Measurements from ENCODE around the gene TEAD1. TPM values are rescaled to one million over a fixed set of nuclear protein-coding genes. Genes with fewer than 3 reads are reported as not detected.
A peak's percentile ranks its signal among the peaks of the same experiment; 100 is the strongest.

The TEAD1 gene
- total RNA-seq, result 88.8 TPM

DNA sequence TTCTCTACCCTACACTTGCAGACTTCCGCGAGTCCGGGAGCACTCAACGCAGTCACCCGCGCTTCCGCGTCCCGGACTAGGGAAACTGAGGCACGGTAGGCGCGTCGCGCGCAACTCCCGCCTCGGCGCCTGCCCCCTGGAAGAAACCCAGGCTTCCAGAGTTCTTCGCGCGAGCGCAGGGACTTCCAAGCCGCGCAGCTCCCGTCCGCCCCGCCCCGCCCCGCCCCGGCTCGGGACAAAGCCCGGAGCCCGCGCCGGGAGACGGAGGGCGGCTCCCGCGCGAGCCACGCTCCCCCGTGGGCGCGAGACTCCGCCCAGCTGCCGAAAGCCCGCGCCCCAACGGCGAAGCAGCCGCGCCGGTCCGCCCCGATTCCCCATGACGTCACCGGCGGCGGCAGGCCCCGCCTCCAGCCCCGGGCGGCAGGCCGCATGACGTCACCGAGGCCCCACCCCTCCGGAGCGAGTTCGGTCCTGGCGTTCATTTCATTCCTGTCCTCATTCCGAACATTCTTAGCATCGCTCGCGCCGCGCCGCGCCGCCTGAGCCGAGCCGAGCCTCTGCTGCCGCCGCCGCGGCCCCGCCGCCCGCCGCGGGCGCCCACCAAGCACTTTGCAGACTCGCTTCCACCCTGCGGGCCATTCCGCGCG lies at the start of gene TEAD1:
Gene TEAD1, plus strand, starts transcription at position 498 of the 647 bp plus-strand sequence.
- peak; percentile 97 for DNase-seq (ENCODE audit: low spot score)

- DNase-seq (ENCODE audit: low spot score), result no peak
Observed at GRCh38 chr11:12624595-12624994, 49.6 kb upstream of the TEAD1 start.

GRCh38 chr11:12625438-12626071 lies 48.7 kb upstream of the TEAD1 start:
- no peak for DNase-seq (ENCODE audit: low spot score)

- DNase-seq (ENCODE audit: low spot score), result no peak
Observed at GRCh38 chr11:12626616-12627015, 47.6 kb upstream of the TEAD1 start.

DNA sequence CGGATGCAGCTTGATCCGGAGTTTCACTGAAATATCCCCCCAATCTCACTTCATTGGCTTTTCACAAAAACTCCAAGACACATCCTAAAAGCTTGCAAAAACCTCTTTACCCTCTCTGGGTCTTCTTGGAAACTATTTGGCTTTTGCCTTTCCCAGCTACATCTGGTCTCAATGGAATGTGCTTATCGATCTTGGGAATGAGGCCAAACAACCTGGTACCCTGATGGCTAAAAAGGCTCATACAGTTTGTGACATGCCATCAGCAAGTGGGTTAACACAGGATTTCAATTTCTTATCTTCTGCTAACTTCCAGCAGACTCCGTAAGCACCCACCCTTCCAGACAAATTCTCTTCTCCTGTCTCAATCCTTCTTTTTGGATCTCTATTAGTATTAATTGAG lies 45.9 kb upstream of the TEAD1 start:
- no peak for DNase-seq (ENCODE audit: low spot score)

DNA sequence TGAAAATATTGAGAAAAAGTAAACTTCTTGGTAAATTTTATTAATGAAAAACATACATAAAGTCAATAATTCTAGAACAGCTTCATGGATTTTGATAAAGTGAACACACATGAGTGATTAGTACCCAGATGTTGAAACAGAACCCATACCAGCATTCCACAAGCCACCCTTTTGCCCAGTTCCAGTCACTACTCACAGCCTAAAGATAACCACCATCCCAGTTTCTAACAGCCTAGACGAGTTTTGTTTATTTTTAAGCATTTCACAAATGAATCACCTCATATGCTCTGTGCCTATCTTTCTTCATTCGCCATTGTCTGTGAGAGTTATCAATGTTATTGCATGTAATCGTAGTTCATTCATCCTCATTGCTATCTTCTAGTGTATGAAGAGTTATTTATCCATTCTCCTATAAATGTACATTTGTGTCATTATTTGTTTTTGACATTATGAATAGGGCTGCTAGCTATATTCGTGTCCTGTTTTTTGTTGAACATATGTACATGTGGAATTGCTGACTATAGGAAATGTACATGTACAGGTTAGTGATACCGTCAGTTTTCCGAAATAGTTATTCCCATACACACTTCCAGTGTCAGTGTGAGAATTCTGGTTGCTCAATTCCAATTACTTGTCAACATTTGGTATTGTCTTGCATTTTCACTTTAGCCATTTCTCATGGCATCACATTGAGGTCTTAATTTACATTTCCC lies 44.5 kb upstream of the TEAD1 start:
- no peak for DNase-seq (ENCODE audit: low spot score)

DNA sequence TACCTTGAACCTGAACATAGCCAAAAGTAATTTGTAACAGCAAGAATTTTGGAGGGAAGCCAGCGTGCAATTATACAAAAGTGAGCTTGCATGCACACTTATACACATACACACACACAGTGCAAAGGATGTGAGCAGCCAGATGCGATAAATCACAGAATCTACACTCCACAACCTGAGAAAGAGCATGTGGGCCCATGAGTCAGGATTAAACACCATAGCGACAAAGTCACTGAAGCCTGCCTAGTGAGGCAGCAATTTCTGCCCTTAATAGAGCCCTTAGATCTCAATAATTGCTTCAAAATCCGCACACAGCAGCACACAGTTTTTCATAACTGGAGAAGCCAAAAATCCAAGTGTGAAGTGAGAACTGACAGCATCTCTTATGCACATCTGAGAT lies 42.6 kb upstream of the TEAD1 start:
- DNase-seq (ENCODE audit: low spot score), result no peak

DNA sequence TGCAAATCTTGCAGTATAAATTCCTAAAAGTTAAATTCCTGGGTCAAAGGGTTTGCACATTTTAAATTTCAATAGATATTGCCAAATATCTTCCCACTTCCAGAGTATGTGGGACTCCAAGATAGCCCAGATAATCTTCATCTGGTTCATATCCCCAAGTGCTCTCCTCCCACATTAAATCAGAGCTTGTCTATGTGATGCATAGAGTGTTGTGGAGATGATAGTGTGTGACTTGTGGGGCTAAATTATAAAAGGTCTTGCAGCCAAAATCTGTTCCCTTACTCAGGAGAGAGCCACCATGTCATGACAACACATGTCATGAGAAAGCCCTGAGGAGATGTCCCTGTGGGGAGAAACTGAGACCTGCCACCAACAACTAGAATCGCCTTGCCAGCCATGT lies 39.9 kb upstream of the TEAD1 start:
- no peak for DNase-seq (ENCODE audit: low spot score)

DNA sequence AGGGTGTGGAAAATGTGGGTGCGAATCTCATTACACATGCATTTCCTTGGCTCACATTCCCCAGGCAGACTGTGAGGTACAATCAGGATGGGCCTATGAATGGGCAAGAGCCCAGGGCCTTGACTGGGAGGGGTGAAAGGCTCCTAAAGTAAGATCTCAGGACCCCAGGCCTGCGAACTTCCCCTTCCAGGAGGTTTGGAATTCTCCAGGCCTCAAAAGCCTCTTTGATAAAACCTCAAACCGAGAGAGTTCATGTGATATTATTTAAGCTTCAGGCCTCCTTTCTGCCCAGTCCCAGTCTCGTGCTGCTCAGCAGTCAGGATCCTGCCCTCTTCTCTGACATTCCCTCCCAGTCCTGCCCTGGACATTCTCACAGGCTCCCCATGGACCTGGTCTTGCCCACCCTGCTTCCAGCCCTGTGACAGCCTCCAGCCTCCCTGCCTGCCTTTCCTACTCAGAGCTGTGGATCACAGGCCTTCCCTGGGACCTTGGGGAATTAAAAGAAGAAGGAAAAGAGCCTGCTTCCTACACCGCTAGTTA lies 37.3 kb upstream of the TEAD1 start:
- no peak for DNase-seq (ENCODE audit: low spot score)

- DNase-seq (ENCODE audit: low spot score), result no peak
Observed at GRCh38 chr11:12639388-12639787, 34.8 kb upstream of the TEAD1 start.

DNA sequence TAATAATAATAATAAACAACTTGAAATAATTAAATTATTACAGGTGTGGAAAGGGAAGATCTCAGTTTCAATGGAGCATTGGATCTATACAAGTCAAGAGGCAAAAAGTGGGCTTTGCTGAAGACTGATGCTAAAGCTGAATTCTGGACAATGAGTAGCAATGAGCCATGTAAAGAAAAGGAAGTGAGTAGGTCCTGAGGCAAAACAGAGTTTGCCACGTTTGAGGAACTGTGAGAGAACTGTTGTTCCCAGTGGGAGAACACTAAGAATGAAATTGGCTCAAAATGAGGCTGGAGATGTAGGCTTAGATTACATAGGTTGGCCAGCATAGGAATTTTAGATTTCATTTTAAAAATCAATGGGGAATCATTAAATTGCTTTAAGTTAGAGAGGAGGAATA lies 33.9 kb upstream of the TEAD1 start:
- no peak for DNase-seq (ENCODE audit: low spot score)

DNA sequence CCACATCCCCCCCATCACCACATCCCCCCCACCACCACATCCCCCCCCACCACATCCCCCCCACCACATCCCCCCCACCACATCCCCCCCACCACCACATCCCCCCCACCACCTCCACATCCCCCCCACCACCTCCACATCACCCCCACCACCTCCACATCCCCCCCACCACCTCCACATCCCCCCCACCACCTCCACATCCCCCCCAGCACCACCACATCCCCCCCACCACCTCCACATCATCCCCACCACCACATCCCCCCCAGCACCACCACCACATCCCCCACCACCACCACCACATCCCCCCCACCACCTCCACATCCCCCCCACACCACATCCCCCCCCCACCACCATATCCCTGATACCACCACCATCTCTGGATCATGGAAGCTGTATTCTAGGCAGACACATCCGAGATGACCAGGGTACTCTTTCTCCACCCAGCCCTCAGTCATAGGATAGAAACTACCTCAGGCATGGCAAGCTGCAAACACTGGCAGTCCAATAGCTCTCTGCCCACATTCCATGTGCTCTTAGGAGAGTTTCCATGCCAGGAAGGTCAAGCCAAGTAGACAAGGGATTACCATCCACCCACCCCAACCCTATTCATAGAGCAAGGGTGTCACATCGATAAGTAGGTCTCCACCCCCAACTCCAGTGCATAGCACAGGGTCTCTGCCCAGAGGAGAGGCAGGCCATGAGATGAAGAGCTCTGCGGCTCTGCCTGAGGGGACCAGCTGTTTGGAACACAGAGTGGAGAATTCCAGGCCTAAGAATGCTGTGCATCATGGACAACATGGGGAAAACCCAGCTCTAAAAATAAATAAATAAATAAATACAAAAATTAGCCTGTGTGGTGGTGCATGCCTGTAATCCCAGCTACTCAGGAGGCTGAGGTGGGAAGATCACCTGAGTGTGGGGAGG lies 33.0 kb upstream of the TEAD1 start:
- no peak for DNase-seq (ENCODE audit: low spot score)

- no peak for DNase-seq (ENCODE audit: low spot score)
Observed at GRCh38 chr11:12642040-12642439, 32.2 kb upstream of the TEAD1 start.

- no peak for DNase-seq (ENCODE audit: low spot score)
Observed at GRCh38 chr11:12642806-12643428, 31.3 kb upstream of the TEAD1 start.

DNA sequence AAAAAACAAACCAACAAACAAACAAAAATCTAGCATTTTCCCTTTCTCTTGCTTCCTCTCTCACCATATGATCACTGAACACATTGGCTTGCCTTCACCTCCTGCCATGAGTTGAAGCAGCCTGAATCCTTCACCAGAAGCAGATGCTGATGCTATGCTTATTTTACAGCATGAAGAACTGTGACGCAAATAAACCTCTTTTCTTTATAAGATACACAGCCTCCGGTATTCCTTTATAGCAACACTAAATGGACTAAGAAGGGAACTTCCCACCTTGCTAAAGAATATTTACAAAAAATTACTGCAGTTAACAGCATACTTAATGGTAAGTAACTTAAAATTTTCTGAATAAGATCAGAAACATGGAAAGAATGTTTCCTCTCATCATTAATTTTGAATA lies 27.7 kb upstream of the TEAD1 start:
- no peak for DNase-seq (ENCODE audit: low spot score)

- no peak for DNase-seq (ENCODE audit: low spot score)
Observed at GRCh38 chr11:12653729-12654128, 20.5 kb upstream of the TEAD1 start.

DNA sequence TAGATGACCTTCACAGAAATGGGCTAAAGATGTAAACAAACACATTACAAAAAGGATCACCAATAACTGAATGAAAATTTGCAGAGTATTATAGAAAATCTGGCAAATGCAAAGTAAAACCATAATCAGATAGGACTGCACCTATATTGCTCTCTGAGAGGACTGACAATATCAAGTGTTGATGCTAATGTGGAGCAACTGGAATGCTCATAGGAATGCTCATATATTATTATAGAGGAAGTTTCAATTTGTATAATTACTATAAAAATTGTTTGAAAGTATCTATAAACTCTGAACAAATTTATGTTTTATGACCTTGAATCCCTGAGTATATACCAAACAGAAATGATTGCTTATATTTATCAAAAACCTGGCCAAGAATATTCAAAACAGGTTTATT lies 18.4 kb upstream of the TEAD1 start:
- no peak for DNase-seq (ENCODE audit: low spot score)

DNA sequence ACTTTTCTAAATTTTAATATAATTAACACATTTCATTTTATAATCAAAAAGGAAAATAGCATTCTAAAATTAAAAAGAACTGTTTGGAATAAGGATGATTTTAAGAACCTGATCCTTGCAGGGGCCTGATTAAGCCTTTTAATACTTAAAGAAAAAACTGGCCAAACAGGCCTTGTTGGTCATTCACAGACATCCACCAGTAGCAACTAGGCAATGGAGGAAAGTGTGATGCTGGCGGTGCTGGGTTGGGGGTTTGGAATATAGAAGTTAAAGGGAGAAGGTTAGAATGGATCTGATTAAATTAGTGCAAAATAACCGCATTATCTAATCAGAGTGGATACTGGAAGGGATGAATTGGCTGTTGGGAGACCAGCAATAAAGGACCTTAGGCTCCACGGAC lies 16.9 kb upstream of the TEAD1 start:
- DNase-seq (ENCODE audit: low spot score), result no peak

DNA sequence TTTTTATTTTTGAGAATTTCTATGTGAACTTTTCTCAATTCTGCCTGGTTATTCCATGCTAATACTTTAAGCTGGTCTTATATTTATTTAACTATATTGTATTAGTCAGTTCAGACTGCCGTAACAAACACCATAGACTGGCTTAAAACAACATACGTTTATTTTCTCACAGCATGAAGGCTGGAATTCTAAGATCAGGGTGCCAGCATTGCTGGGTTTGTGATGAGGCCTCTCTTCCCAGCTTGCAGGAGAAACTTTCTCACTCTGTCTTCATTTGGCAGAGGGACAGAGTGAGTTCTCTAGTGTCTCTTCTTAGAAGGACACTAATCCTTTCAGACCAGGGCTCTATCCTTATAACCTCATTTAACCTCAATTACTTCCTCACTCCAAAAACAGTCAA lies 16.2 kb upstream of the TEAD1 start:
- DNase-seq (ENCODE audit: low spot score), result no peak

DNA sequence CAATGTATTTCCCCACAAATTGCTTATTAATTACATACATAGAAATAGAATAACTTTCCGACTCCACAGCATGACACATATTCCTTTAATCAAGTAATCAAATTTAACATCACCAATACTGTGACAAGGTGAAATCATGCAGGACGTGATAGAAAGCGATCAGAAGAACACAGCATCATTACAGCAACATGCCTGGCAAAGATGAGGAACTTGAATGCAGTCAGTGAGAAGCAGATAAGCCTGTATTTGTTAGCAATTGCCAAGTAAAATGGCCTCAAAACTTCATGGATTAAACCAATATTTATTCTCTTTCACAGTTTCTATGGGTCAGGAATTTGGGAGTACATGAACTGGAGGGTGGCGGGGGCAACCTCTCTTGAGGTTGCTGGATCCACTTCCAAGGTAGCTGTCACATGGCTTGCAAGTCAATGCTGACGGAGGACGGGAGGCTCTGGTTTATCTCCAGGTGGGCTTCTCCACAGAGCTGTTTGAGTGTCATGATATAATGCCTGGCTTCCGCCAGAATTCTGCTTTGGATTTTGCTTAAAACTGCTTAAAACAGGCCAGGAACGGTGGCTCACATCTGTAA lies 12.0 kb upstream of the TEAD1 start:
- no peak for DNase-seq (ENCODE audit: low spot score)

DNA sequence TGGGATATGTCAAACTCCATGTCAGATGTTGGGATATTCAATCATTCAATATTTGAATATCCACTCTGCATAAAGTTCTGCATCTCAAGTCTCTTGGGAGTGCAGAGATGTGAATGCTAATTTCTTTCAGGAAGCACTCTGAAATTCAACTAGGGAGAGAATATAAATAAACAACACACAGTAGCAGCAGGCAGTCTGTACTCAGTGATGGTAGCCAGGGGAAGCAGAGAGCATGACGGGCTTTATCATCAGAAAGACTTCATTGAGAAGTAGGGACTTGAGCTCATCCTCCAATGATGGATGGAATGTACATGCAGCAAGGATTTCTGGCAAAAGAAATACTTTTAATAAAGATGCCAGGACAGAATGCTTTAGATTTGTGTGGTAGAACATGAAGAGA lies 9.8 kb upstream of the TEAD1 start:
- no peak for DNase-seq (ENCODE audit: low spot score)

Data from mucosa of gallbladder (tissue), 1 donor.